Measurements from ENCODE around the gene CLNK. TPM values are rescaled to one million over a fixed set of nuclear protein-coding genes. Genes with fewer than 3 reads are reported as not detected.

CLNK gene
- total RNA-seq, 1 experiment from 2014 or later: not detected

- no peaks in the 10 kb centered on the region for H3K9me2 ChIP-seq (replicated peaks; ENCODE audit: insufficient read depth, low read length)
- no peaks in the 10 kb centered on the region for H3K79me2 ChIP-seq (ENCODE audit: low read length)
- H3K4me1 ChIP-seq (ENCODE audit: low read length): no peaks in the 10 kb centered on the region
- H2AFZ ChIP-seq (ENCODE audit: low read length): no peak overlapping the region
- H4K20me1 ChIP-seq (ENCODE audit: insufficient read depth, low read depth, low read length): no peaks in the 10 kb centered on the region
- no peaks in the 10 kb centered on the region for H3K27me3 ChIP-seq (ENCODE audit: low read length)
- H3K36me3 ChIP-seq (ENCODE audit: insufficient read depth, low read length): no peaks in the 10 kb centered on the region
- no peak overlapping the region for H3K27ac ChIP-seq (ENCODE audit: low read length)
- H3K9ac ChIP-seq (ENCODE audit: low read length): no peak overlapping the region
- H3K4me2 ChIP-seq (ENCODE audit: low read depth, low read length, poor library complexity, severe bottlenecking): no peak overlapping the region
- no peaks in the 10 kb centered on the region for H3K9me3 ChIP-seq (ENCODE audit: low read length)
- DNase-seq: no peak
- H3K4me3 ChIP-seq (ENCODE audit: low read length): no peak overlapping the region
Measured at GRCh38 chr4:10466161-10466560, 218.4 kb downstream of the CLNK start.

- Histone ChIP-seq H4K20me1 (ENCODE audit: insufficient read depth, low read depth, low read length) (no peaks in the 10 kb centered on the region), H3K9ac (ENCODE audit: low read length) (no peak overlapping the region), H2AFZ (ENCODE audit: low read length) (no peak overlapping the region)
Measured at GRCh38 chr4:10462876-10463275, 221.7 kb downstream of the CLNK start.

DNA sequence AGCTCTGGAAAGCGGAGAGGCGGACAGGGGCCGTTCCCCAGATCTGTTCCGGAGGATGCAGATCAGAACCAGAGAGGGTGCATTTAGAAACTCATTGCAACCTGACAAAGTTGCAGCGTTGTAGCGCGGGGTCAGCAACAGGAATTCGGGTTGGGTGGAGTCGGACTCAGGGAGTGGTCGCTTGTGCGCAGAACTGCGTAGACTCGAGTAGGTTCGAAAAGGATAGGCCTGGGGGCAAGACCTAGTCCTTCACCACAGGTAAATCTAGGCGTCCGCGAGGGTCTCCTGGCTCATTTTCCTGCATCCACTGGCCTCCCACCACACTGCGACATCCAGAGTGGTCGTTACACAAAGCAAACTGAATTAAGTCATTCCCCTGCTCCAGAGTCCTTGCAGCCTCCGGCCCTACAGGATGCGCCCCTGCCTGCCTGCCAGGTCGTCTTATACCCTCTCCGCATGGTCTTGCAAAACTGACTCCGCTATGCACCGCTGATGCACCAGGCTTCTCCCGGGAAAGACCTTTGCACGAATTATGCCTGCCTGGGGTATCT is 222.6 kb downstream of the CLNK start:
- Histone ChIP-seq H3K27ac (ENCODE audit: low read length) (no peak overlapping the region), H3K9me2 (replicated peaks; ENCODE audit: insufficient read depth, low read length) (no peaks in the 10 kb centered on the region), H3K9ac (ENCODE audit: low read length) (no peak overlapping the region), H4K20me1 (ENCODE audit: insufficient read depth, low read depth, low read length) (no peaks in the 10 kb centered on the region), H3K79me2 (ENCODE audit: low read length) (no peaks in the 10 kb centered on the region), H2AFZ (ENCODE audit: low read length) (no peak overlapping the region), H3K9me3 (ENCODE audit: low read length) (no peaks in the 10 kb centered on the region), H3K4me3 (ENCODE audit: low read length) (no peak overlapping the region), H3K4me1 (ENCODE audit: low read length) (peaks cover 4% of the 10 kb centered on the region), H3K36me3 (ENCODE audit: insufficient read depth, low read length) (no peaks in the 10 kb centered on the region), H3K4me2 (ENCODE audit: low read depth, low read length, poor library complexity, severe bottlenecking) (no peak overlapping the region), H3K27me3 (ENCODE audit: low read length) (no peaks in the 10 kb centered on the region)
- no peak for DNase-seq

More at GRCh38 chr4:10462876-10463275, 221.7 kb downstream of the CLNK start:
- H3K27ac ChIP-seq (ENCODE audit: low read length): no peak overlapping the region
- H3K79me2 ChIP-seq (ENCODE audit: low read length): no peaks in the 10 kb centered on the region
- DNase-seq: no peak
- no peak overlapping the region for H3K4me3 ChIP-seq (ENCODE audit: low read length)
- no peaks in the 10 kb centered on the region for H3K9me3 ChIP-seq (ENCODE audit: low read length)
- no peaks in the 10 kb centered on the region for H3K4me1 ChIP-seq (ENCODE audit: low read length)
- H3K27me3 ChIP-seq (ENCODE audit: low read length): no peaks in the 10 kb centered on the region
- no peaks in the 10 kb centered on the region for H3K9me2 ChIP-seq (replicated peaks; ENCODE audit: insufficient read depth, low read length)
- H3K4me2 ChIP-seq (ENCODE audit: low read depth, low read length, poor library complexity, severe bottlenecking): no peak overlapping the region
- H3K36me3 ChIP-seq (ENCODE audit: insufficient read depth, low read length): no peaks in the 10 kb centered on the region

- no peak overlapping the region for H3K9ac ChIP-seq (ENCODE audit: low read length)
- peak; percentile 78 for DNase-seq
- H2AFZ ChIP-seq (ENCODE audit: low read length): no peak overlapping the region
Measured at GRCh38 chr4:10461091-10461849, 223.3 kb downstream of the CLNK start.

DNA sequence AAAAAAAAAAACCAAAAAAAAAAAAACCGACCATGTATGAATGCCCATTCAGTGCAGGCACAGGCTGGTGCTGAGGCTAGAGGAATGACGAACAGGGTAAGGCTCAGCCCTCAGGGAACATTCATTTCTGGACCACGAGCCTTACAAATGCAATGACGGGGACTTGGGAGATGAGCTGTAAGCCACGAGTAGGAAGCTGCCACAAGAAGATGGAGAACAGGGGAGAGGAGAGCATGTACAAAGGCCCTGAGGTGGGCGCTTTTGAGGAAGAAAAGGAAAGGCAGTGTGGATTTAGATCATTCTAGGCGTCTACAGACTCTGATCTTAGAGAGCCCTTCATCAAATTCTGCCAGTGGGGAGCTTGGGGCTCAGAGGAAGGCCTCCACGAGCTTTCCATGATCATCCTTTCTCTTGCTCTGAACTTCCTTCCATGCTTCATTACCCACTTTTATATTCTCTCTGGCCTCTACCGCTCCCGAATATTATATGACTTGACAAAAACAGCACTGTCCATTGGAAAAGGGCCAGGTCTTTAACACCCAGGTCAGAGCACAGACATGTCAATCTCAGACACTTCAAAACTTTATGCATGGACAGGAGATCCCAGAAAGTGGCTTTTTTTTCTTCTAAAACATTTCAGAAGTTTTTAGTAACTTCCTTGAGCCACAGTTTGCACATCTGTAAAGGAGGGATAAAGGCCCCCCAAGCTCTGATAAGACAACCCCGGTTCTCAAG is 224.1 kb downstream of the CLNK start:
- DNase-seq: no peak
- Histone ChIP-seq H3K9me3 (ENCODE audit: low read length) (no peaks in the 10 kb centered on the region), H3K4me2 (ENCODE audit: low read depth, low read length, poor library complexity, severe bottlenecking) (no peak overlapping the region), H2AFZ (ENCODE audit: low read length) (no peak overlapping the region), H3K27ac (ENCODE audit: low read length) (no peak overlapping the region), H3K36me3 (ENCODE audit: insufficient read depth, low read length) (no peaks in the 10 kb centered on the region), H3K27me3 (ENCODE audit: low read length) (no peaks in the 10 kb centered on the region), H3K9ac (ENCODE audit: low read length) (no peak overlapping the region), H3K4me1 (ENCODE audit: low read length) (peaks cover 13% of the 10 kb centered on the region), H3K9me2 (replicated peaks; ENCODE audit: insufficient read depth, low read length) (no peaks in the 10 kb centered on the region), H3K4me3 (ENCODE audit: low read length) (no peak overlapping the region), H3K79me2 (ENCODE audit: low read length) (peaks cover 11% of the 10 kb centered on the region), H4K20me1 (ENCODE audit: insufficient read depth, low read depth, low read length) (no peaks in the 10 kb centered on the region)

More at GRCh38 chr4:10461091-10461849, 223.3 kb downstream of the CLNK start:
- Histone ChIP-seq H3K4me1 (ENCODE audit: low read length) (peaks cover 5% of the 10 kb centered on the region), H3K9me2 (replicated peaks; ENCODE audit: insufficient read depth, low read length) (no peaks in the 10 kb centered on the region), H3K27me3 (ENCODE audit: low read length) (no peaks in the 10 kb centered on the region), H3K27ac (ENCODE audit: low read length) (no peak overlapping the region), H3K36me3 (ENCODE audit: insufficient read depth, low read length) (no peaks in the 10 kb centered on the region), H3K4me2 (ENCODE audit: low read depth, low read length, poor library complexity, severe bottlenecking) (no peak overlapping the region), H4K20me1 (ENCODE audit: insufficient read depth, low read depth, low read length) (no peaks in the 10 kb centered on the region), H3K4me3 (ENCODE audit: low read length) (no peak overlapping the region), H3K79me2 (ENCODE audit: low read length) (peaks cover 4% of the 10 kb centered on the region), H3K9me3 (ENCODE audit: low read length) (no peaks in the 10 kb centered on the region)

DNA sequence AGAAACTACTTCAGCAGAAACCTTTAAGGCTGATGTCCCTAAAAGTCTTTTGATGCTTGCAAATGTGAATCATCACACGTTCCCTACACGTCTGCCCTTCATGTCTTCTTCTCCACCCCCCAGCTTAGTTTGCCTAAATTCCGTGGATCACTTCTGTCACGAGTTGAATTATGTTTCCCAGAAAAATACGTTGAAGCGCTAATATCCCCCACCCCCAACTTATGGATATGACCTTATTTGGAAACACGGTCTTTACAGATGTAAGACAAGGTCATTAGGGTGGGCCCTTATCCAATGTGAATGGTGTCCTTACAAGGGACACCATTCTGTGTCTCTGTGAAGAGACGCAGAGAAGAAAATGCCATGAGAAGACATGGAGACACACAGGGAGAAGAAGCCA is 225.3 kb downstream of the CLNK start:
- no peak for DNase-seq
- H3K4me3 ChIP-seq (ENCODE audit: low read length): no peak overlapping the region
- no peak overlapping the region for H3K27ac ChIP-seq (ENCODE audit: low read length)
- H2AFZ ChIP-seq (ENCODE audit: low read length): no peak overlapping the region
- H3K27me3 ChIP-seq (ENCODE audit: low read length): no peaks in the 10 kb centered on the region
- H3K9me2 ChIP-seq (replicated peaks; ENCODE audit: insufficient read depth, low read length): no peaks in the 10 kb centered on the region
- H4K20me1 ChIP-seq (ENCODE audit: insufficient read depth, low read depth, low read length): no peaks in the 10 kb centered on the region
- H3K79me2 ChIP-seq (ENCODE audit: low read length): peaks cover 23% of the 10 kb centered on the region
- no peak overlapping the region for H3K9ac ChIP-seq (ENCODE audit: low read length)
- H3K36me3 ChIP-seq (ENCODE audit: insufficient read depth, low read length): peaks cover 5% of the 10 kb centered on the region; the same call in 1 of the 2 replicates
- H3K4me2 ChIP-seq (ENCODE audit: low read depth, low read length, poor library complexity, severe bottlenecking): no peak overlapping the region
- no peaks in the 10 kb centered on the region for H3K9me3 ChIP-seq (ENCODE audit: low read length)
- peaks cover 24% of the 10 kb centered on the region for H3K4me1 ChIP-seq (ENCODE audit: low read length)

GRCh38 chr4:10458177-10458576 is 226.4 kb downstream of the CLNK start:
- Histone ChIP-seq H3K9me3 (ENCODE audit: low read length) (no peaks in the 10 kb centered on the region), H3K4me1 (ENCODE audit: low read length) (peaks cover 25% of the 10 kb centered on the region), H3K27me3 (ENCODE audit: low read length) (no peaks in the 10 kb centered on the region), H3K79me2 (ENCODE audit: low read length) (peaks cover 33% of the 10 kb centered on the region), H3K9ac (ENCODE audit: low read length) (no peak overlapping the region), H3K4me3 (ENCODE audit: low read length) (no peak overlapping the region), H2AFZ (ENCODE audit: low read length) (no peak overlapping the region), H3K27ac (ENCODE audit: low read length) (no peak overlapping the region), H3K36me3 (ENCODE audit: insufficient read depth, low read length) (peaks cover 8% of the 10 kb centered on the region; the same call in 1 of the 2 replicates), H3K4me2 (ENCODE audit: low read depth, low read length, poor library complexity, severe bottlenecking) (peak overlapping the region; percentile 81), H3K9me2 (replicated peaks; ENCODE audit: insufficient read depth, low read length) (no peaks in the 10 kb centered on the region), H4K20me1 (ENCODE audit: insufficient read depth, low read depth, low read length) (no peaks in the 10 kb centered on the region)
- no peak for DNase-seq

GRCh38 chr4:10457255-10457801 is 227.2 kb downstream of the CLNK start, which contains the start of gene ZNF518B:
TSS of gene ZNF518B (minus strand) at chr4:10457426. CDS start at chr4:10446328, 11,098 bp downstream.
- peak; percentile 92 for DNase-seq
- Histone ChIP-seq H3K9ac (ENCODE audit: low read length) (peak within 1 kb of the TSS; percentile 75), H3K27ac (ENCODE audit: low read length) (peak within 1 kb of the TSS; percentile 8; the same call in 1 of the 2 replicates), H3K9me2 (replicated peaks; ENCODE audit: insufficient read depth, low read length) (no peaks in the 10 kb centered on the region), H3K4me2 (ENCODE audit: low read depth, low read length, poor library complexity, severe bottlenecking) (peak within 1 kb of the TSS; percentile 81), H3K79me2 (ENCODE audit: low read length) (peaks cover 41% of the 10 kb centered on the region), H3K36me3 (ENCODE audit: insufficient read depth, low read length) (peaks cover 17% of the 10 kb centered on the region; the same call in 1 of the 2 replicates), H3K4me3 (ENCODE audit: low read length) (peak within 1 kb of the TSS; percentile 71), H3K4me1 (ENCODE audit: low read length) (peaks cover 28% of the 10 kb centered on the region), H3K9me3 (ENCODE audit: low read length) (no peaks in the 10 kb centered on the region), H4K20me1 (ENCODE audit: insufficient read depth, low read depth, low read length) (no peaks in the 10 kb centered on the region), H3K27me3 (ENCODE audit: low read length) (no peaks in the 10 kb centered on the region), H2AFZ (ENCODE audit: low read length) (peak within 1 kb of the TSS; percentile 70; the same call in 1 of the 2 replicates)
